GM19035 (cell line): ENCODE results near the gene KRTAP12-3.
"Not testable (repeated sequence)": the region's sequence is repeated elsewhere in the genome, so short reads cannot be mapped to it uniquely, and the experiment has no call there.

Experiments used
- ATAC-seq: cut with Tn5 transposase; IDR thresholded peaks from one replicate; pipeline ENCODE4 v1.9.1; 2021; ENCODE audit not compliant: unreplicated experiment

The KRTAP12-3 gene, protein sequence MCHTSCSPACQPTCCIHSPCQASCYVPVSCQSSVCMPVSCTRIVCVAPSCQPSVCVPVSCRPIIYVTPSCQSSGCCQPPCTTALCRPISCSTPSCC

DNA sequence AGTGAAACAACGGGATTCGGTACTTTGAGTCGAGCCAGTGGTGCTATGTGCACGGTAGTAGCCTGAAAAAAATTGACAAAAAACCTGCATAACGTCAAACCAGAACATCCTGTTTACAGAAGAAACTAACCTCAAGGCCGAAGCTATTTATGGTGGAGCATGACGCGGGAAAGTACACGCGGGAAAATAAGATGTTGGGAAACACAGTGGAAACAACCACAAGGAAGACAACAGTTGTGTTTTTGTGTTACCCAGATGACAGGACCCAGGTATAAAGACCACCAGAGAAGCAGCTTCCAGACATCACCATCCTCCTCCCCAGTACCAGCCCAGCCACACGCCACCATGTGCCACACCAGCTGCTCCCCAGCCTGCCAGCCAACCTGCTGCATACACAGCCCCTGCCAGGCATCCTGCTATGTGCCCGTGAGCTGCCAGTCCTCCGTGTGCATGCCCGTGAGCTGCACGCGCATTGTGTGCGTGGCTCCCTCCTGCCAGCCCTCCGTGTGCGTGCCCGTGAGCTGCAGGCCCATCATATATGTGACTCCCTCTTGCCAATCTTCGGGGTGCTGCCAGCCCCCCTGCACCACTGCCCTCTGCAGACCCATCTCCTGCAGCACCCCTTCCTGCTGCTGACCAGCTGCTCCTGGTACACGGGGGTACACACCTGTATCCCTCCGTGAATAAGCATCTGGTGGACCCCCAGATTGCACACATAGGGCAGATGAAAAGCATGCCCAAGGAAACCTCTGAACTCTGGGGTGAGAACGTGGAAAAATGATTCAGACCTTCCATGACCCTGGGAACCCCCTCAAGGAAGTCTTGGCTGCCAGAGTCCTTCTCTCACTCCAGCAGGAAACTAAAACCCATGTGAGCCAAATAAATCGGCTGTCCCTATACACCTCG, at the start of gene KRTAP12-3:
Gene KRTAP12-3, plus strand, starts transcription at position 298 of the 906 bp plus-strand sequence. Its CDS starts 48 bp downstream, at position 346.
- ATAC-seq: no peak

DNA sequence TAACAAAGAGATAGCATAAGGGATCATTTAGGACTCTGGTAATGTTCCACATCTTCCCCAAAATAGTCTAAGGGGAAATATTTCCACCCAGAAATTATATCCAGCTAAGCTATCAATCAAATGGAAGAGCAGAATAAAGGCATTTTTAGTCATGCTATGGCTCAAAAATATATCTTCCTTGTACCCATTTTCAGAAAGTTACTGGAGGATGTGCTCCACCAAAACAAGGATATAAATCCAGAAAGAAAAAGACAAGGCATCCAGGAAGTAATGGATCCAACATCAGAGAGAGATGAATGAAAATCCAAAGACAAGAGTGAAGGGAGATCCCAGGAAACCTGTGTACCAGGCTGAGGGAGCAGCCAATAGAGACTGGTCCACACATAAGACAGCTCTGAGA, 48.5 kb upstream of the KRTAP12-3 start:
- ATAC-seq: no peak

DNA sequence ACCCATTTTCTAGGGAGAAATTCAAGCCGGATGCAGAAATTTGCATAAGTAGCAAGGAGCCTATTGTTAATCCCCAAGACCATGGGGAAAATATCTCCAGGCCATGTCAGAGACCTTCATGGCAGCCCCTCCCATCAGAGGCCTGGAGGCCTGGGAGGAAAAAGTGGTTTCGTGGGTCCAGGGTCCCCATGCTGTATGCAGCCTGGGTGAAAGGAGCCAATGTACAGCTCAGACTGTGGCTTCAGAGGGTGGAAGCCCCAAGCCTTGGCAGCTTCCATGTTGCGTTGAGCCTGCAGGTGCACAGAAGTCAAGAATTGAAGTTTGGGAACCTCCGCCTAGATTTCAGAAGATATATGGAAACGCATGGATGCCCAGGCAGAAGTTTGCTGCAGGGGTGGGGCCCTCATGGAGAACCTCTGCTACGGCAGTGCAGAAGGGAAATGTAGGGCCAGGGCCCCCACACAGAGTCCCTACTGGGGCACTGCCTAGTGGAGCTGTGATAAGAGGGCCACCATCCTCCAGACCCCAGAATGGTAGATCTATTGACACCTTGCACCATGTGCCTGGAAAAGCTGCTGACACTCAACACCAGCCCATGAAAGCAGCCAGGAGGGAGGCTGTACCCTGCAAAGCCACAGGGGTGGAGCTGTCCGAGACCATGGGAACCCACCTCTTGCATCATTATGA, 47.4 kb upstream of the KRTAP12-3 start:
- ATAC-seq: not testable (repeated sequence)

DNA sequence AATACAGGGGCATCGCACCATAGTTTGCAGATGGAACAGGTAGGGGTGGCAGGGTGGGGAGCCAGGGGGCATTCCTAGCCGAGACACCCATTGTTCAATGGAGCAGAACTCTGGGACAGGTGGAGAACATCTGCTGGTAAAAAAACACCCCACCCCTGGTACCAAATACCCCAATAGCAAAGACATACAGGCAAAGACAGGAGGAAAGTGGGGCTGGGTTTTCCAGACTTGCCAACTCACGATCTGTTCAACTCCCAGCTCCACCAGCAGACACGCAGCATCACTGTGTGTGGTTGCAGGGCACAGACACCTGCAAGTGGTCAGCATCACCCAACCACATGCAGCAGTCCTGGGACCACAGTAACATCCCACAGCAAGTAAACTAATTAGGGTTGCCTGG, 46.2 kb upstream of the KRTAP12-3 start:
- ATAC-seq: no peak

DNA sequence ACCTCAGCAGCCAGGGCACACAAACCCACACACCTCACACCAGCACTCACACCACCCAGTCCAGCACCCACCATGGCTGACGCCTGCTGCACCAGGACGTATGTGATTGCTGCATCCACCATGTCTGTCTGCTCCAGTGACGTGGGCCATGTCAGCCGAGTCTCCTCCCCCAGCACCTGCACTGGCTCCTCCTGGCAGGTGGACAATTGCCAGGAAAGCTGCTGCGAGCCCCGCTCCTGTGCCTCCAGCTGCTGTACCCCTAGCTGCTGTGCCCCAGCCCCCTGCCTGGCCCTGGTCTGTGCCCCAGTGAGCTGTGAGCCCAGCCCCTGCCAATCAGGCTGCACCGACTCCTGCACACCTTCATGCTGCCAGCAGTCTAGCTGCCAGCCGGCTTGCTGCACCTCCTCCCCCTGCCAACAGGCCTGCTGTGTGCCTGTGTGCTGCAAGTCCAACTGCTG, 45.7 kb upstream of the KRTAP12-3 start, which contains the start of gene KRTAP10-8:
Gene KRTAP10-8, plus strand, starts transcription at position 51 of the 458 bp plus-strand sequence. Its CDS starts 22 bp downstream, at position 73.
- ATAC-seq: no peak

DNA sequence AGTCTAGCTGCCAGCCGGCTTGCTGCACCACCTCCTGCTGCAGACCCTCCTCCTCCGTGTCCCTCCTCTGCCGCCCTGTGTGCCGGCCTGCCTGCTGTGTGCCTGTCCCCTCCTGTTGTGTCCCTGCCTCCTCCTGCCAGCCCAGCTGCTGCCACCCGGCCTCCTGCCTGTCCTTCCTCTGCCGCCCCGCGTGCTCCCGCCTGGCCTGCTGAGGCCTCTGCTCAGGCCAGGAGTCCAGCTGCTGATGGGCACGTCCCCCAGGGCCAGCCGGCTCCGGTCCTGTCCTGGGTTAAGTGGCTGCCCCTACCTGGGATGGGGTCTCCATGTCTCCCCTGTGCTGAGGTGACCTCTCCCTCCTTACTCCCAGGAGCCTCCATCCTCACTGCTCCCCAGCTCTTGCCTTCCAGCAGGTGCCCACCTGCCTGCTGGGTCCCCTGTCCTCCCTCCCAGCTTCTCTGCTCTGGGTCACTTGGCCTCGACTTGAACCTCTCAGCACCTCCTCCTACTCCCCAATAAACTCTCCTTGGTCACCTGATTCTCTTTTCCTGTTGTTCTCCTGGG, 45.0 kb upstream of the KRTAP12-3 start:
- ATAC-seq: no peak

DNA sequence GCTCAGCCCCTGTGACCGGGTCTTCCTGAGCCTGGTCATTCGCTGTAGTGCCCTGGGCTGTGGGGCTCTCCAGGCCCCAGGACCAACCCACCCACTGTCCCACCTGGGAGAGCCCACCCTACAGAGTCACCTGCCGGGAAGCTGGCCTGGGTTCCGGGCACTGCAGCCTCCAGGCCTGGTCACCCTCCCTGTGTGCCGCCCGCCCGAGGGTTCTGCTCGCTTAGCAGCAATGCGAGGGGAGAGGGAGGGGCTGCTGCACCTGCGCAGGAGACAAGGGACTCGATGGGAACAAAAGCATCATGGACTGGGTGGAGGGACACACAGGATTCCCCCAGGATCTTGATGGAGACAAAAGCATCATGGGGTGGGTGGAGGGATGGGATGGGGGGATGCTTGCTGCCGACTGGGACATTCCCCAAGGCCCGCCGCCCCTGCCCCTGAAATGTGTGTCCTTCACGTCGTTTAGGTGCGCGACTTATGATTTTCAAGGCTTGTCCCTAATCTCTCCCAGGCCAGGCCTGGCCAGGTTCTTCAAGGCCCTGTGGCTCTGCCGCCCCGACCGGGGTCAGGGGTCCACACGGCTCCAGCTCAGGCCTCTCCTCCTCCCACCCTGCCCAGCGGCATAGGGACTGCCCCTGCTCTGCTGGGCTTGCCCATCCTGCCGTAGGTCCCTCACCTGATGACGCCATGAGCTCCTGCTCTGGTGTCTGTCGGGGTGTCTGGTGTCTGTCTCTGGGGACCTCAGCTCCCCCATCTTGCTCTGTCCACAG, 44.2 kb upstream of the KRTAP12-3 start:
- no peak for ATAC-seq

DNA sequence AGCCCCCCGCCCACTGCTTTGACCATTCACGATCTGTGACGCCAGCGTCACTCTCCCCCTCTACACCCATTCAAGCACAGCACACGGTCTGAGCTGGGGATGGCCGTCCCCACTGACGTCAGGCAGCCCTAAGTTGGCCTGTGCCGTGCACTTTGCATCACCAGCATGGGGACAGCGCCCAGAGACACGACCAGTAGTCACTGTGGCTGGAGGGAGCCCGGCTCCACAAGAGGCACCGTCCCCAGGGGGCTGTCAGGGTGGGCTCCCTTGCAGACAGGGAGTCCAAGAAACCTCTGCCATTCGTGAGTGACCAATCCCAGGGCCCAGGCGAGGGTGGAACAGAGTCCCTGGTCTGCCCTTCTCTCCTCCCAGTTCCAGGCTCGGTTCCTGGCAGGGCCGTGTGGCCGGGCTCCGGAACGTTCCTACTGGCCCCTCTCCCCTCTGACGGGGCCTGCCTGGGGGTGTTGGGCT, 43.5 kb upstream of the KRTAP12-3 start:
- no peak for ATAC-seq

DNA sequence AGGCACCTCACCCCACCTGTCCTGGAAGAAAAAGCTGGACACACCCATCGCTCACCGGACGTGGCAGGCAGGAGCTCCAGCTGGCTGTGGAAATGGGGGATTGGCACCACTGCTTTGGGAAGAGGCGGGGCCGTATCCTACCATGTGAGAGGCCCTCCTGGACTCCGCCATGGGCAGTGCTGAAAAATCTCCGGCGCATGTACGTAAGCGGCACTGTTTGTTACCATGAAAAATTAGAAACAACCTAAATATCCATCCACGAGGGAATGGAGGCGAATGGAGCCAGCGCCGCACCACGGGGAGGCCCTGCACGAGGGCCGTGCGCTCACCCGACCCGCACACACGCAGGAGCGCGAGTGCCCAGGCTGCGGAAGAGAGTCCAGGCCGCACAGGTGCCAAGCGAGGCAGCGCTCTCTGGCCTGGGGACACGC, 42.8 kb upstream of the KRTAP12-3 start:
- no peak for ATAC-seq

DNA sequence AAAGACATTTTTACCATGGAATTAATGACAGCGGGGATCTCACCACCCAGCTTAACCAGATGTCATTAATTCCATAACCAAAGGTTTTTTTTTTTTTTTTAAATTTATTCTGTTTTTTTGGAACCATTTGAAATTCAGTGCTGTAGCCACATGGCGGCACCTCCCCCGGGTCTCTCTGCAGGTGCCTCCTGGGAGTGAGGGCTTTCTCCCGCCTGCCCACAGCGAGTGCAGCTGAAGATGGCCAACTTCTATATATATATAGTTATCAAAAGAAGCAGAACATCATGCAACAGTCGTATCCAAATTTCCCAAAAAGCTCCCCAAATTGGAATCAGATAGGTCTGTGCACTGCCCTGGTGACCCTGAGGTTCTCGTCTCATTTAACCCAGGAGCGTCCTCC, 42.3 kb upstream of the KRTAP12-3 start:
- ATAC-seq: no peak

DNA sequence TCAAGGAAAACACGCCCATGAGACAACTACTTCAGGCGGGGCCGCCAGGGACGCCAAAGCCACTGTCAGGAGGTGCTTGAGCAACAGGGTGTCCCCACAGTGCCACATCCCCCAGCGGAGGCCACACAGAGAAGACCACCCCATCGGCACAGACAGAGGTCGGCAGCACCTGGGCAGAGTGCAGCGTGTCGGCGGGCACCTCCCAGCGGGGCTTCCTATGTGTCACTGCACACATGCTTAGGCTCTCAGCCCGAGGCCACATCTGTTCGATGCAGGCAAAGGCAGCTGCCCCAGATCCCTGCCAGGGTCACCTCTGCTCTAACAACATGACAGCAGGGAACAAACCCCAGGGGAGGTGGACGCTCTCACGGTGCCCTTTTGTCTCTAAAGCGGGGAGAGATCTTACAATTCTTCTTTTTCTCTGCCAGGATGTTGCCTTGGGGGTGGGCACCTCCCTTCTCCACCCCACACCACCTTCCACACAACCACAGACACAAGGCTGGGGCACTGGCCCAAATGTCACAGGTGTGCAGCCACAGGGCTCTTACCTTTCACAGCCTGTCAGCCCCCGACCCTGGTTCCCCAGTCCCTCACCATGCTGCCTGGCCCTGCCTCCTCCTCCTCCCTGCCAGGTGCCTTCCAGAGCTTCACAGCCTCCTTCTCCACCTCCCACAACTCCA, 41.7 kb upstream of the KRTAP12-3 start:
- no peak for ATAC-seq

DNA sequence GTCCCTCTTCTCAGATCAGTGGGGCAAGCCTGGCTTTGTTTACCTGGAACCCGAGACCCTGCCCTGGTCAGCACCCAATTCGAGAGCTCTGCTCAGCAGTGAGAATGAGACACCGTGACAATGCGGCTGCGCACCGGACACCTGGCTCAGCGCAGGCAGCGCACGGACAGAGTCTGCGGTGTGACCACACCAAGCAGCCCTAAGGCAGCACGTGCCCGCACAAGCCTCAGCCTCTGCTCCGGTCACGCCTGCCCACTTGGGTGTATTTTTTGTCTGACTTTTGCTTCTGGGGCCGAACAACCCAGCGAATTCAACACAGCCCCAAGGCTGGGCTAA, 41.2 kb upstream of the KRTAP12-3 start:
- no peak for ATAC-seq

DNA sequence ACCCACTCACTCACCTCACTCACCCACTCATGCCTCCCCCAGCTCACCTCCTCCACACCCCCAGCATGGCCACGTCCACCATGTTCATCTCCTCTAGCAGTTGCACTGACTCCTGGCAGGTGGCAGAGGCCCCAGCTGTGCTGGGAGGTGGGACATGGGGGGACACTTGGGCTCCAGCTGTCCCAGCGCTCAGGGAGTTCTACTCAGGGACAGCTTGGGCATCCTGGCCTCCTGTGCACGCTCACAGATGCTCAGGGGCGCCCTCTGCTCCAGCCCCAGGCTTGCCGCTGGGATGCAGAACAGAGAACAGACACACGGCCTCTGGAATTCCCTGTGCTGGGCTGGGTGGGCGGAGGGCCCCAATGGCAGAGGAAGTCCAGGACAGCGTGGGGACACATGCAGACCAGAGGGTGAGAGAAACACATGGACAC, 40.6 kb upstream of the KRTAP12-3 start:
- ATAC-seq: no peak

DNA sequence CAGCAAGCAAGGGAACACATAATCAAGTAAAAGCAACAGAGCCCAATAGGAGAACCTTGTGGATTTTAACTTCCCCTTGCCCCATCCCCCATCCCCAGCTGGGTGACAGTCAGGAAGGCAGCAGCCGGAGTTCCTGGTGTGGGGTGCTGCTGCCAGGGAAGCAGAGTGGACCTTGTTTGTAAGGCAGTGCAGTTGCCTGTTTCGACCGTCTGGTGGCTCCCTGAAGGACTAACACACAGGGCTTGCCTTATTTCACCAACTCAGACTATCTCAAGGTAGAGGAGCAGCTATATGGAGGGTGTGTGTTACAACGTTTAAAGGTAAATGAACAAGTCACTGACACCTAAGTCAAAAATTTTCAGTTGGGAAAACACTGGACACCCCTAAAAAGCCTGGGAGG, 39.2 kb upstream of the KRTAP12-3 start:
- no peak for ATAC-seq

DNA sequence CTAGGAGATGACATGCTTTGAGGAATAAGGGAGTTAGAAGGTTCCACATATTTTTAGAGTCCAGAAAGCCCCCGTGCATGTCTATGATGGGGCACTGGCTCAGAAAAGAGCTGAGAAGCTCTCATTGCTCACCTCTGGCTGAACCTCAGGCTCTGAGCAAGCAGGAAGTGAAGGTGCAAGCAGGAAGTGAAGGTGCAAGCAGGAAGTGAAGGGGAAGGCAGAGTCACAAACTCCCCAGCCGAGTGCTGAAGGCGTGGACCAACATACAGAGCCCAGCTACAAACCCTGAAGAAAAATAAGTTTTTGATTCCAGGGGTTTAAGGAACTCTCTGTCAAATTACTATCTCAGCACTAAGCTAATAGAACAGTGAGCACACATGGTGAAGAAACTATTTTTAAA, 38.8 kb upstream of the KRTAP12-3 start:
- no peak for ATAC-seq

DNA sequence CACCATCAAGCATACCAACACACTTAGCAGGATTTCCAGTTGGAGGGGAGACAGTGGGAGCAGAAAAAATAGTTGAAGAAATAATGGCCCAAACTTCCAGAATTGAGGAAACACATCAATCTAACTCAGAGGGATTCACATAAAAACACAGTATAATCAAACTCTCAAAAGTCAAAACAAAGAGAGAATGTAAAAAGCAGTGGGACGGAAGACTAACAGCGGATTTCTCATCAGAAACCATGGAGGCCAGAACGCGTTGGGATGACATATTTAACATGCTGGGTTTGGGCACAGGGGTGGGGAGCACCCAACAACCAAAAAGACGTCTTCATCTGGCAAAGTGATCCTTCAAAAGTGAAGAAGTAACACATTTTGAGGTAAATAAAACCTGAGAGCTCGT, 37.8 kb upstream of the KRTAP12-3 start:
- no peak for ATAC-seq

DNA sequence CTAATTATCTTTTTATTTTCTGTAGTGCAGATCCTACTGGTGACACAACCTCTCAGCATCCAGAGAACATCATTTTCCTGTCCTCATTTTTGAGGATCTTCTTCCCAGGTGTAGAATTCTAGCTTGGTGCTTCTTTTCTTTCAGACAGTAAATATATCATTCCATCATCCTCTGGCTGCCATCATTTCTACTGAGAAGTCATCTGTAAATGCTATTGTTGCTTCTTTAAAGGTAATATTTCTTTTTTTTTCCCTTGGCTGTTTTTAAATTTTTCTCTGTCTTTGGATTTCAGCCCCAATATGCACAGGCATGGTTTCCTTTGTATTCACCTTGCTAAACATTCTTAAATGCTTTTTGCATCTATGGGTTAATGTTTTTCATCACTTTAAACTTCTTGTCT, 34.2 kb upstream of the KRTAP12-3 start:
- no peak for ATAC-seq

DNA sequence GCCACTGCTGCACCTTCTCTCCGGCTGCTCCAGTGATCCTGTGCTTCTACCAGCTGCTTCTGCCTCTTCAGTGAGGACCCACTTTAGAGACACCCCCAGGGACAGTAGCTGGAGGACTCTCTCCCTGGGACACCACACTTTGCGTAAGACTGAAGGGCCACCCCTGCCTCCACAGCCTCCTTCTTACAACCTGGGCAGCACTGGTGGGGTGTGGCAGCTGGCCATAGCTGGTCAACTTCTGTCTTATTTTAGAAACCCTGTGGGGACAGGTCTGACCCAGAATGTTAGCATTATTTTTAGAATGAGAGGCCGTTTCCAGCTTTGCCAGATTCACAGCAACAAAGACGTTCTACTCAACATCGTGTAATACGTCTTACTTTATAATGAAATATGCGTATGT, 32.0 kb upstream of the KRTAP12-3 start:
- no peak for ATAC-seq

DNA sequence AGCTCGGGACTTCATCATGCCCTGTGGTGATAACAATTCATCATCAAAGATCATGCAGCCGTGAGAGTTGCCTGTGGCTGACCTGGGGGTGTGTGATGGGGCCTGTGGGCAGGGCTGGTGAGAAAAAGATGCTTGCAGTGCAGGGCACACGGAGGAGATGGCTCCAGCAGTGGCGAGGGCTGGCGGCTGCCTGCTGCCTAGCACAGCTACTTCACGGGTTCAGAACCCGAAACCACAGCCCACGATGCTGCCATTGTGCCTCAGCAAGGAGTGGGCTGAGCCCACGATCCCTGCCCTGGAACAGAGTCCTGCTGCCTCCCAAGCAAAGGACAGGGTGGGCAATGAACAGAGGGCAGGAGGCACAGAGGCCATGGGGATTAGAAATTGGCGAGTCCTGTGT, 31.5 kb upstream of the KRTAP12-3 start:
- no peak for ATAC-seq

DNA sequence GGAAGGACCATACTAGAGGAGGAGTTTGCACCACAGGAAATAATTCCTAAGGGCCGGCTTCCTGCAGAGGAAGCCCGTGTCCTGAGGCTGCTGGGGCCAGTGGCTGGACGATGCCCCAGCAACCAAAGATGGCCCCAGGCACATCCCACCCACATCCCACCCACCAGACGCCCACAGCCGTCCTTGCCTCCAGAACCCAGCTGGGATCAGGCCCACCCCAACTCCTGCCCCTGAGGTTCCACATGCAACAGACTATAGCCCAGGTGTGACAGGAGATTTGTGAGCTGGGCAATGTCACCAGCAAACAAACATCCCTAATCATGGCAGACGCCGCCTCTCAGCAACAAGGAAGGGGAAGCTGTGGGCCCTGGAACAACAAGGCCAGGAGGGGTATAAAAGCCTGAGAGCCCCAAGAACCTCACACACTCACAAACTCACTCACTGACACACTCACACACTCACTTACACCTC, 31.0 kb upstream of the KRTAP12-3 start, which contains the start of gene KRTAP10-9:
Gene KRTAP10-9, plus strand, starts transcription at position 421 of the 471 bp plus-strand sequence. CDS start 79 bp downstream, outside the sequence.
- ATAC-seq: no peak
